HL-60/S4 treated with phorbol 12-myristate 13-acetate at 8.2 ng/mL for 4 days and 3 days (cell line): Measurements from ENCODE around the gene STING1.
"Not testable (repeated sequence)": the region's sequence is repeated elsewhere in the genome, so short reads cannot be mapped to it uniquely, and the experiment has no call there.

Source experiments
- in situ Hi-C: fragments of 300-500 bp; cut with MboI; formaldehyde crosslinking; loops from 2 replicates; pipeline ENCODE4 v1.15.0; 2022; ENCODE audit warnings: low sequenced_read_pairs

The STING1 gene

DNA sequence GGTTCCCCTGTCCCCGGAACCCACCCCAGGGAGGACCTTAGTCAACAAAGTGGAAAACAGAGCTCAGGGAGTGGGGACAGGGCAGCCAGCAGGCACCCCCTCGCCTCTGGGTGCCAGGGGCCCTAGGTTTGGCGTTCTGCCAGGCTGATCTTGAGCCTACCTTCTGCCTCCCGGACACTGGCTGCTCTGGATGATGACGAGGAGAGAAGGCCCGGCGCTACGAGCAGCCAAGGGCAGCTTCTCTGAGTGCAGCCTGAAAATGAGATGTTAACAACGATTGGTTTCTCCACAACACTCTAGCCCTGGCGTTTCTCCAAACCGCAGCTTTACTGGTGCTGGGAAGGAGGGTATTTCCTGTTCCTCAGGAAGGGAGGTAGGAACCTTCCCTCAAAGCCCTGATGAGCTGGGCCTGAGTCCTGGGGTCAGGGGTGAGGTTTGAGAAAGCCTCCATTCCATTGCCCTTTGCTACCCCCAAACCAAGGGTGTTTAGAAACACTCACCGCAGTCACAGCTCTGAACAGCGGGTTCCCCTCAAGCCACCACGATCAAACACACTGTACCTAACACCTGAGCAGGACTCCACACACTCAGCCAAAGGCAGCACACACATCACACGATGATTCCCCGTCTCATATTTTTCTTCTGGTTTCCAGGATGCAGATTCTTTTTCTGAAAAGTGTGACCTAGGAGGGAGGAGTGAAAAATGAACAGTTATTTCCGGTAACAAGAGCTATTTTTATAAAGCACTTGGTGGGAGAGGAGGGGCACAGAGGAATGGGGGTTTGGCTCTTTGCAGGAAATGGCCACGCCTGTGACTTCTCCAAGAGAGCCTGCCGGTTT lies at the start of gene STING1:
STING1 (minus strand) TSS at position 709 of the 840 bp plus-strand sequence. CDS start 1,054 bp downstream, outside the sequence.
- in situ Hi-C loops: no loop called here

DNA sequence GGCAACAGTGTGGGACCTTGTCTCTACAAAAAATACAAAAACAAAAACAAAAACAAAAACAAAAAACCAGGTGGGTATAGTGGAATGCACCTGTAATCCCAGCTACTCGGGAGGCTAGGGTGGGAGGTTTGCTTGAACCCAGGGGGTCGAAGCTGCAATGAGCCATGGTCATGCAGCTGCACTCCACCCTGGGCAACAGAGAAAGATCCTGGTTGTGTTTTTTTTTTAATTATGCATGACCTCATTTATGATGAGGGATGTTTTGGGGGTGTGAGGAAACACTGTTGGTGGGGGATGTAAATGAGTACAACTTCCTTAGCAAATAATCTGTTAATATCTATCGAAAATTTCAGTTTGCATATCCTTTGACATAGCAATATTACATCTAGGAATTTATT lies 49.2 kb upstream of the STING1 start:
- in situ Hi-C loops: no loop called here

DNA sequence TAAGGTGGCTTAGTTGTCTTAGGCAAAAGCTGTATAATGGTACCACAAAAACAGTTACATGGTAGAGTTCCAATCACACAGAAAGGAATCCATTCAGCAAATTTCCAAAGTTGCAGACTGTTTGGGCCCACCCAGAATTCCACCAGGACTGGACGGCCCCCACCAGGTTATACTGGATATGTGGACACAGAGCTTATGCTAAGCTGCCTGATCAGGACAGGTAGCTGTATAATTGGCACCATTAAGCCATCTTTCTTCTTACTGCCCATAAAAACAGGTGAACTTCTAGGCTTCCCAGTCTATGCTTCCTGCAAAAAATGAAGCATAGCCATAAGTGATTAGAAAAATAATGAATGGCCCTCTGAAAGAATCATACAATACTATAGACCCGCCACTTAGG lies 47.5 kb upstream of the STING1 start:
- in situ Hi-C loops: not testable (repeated sequence)

DNA sequence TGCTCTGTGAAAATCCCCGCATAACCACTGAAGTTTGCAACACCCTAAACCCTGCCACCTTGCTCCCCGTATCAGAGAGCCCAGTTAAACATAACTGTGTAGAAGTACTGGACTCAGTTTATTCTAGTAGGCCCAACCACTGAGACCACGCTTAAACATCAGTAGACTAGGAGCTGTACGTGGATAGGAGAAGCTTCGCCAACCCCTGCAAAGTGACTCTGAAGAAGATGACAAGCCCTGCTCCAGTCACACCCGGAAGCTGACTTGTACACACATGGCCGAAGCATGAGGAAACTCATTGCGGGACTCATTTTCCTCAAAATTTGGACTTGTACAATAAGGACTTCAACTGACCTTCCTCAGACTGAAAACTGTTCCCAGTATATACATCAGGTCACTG lies 46.1 kb upstream of the STING1 start:
- in situ Hi-C loops: not testable (repeated sequence)

DNA sequence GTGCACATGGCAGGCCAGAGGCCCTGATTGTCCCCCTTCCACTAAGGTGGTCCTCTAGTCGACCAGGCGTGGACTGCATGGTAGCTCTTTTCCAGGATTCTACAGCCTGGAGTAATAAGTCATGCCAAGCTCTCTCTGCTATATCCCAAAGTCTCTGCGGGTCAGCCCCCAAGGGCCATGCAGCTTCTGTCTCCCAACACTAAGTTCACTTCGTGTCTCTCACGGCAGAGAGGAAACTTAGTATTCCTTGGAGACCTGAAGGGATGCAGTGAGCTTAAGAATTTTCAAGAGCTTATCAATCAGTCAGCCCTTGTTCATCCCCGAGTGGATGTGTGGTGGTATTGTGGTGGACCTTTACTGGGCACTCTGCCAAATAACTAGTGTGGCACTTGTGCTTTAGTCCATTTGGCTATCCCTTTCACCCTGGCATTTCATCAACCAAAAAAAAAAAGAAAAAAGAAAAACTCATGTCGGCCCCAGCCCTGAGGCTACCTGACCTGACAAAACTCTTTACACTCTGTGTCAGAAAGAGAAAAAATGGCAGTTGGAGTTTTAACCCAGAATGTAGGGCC lies 45.4 kb upstream of the STING1 start:
- in situ Hi-C loops: not testable (repeated sequence)

DNA sequence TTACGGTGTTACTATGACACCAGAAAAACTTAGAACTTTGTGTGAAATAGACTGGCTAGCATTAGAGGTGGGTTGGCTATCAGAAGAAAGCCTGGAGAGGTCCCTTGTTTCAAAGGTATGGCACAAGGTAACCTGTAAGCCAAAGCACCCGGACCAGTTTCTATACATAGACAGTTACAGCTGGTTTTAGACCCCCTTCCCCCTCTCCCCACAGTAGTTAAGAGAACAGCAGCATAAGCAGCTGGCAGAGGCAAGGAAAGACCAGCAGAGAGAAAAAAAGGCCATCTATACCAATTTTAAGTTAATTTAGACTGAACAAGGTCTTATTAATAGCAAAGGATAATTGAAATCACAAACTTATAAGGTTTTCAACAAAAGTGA lies 44.5 kb upstream of the STING1 start:
- in situ Hi-C loops: not testable (repeated sequence)

DNA sequence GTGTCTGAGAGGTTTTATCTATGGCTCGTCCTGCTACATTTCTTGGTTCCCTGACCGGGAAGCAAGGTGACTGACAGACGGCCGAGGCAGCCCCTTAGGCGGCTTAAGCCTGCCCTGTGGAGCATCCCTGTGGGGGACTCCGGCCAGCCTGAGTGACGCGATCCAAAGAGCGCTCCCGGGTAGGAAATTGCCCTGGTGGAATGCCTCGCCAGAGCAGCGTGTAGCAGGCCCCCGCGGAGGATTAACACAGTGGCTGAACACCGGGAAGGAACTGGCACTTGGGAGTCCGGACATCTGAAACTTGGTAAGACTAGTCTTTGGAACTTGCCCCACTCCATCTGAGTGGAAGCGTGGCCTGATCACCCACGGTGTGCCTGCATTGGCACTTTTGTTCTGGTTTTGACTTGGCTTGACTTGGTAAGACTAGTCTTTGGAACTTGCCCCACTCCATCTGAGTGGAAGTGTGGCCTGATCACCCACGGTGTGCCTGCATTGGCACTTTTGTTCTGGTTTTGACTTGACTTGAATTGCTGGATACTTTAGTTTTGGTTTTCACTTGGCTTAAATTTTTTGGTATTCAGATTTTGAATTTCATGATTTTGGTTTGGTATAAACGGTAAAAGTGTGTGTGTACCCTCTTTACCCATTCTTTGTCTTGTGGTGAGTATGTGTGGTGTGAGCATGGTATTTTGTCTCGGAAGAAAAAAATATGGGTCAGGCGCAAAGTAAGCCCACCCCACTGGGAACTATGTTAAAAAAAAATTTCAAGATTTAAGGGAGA lies 43.9 kb upstream of the STING1 start:
- in situ Hi-C loops: not testable (repeated sequence)

DNA sequence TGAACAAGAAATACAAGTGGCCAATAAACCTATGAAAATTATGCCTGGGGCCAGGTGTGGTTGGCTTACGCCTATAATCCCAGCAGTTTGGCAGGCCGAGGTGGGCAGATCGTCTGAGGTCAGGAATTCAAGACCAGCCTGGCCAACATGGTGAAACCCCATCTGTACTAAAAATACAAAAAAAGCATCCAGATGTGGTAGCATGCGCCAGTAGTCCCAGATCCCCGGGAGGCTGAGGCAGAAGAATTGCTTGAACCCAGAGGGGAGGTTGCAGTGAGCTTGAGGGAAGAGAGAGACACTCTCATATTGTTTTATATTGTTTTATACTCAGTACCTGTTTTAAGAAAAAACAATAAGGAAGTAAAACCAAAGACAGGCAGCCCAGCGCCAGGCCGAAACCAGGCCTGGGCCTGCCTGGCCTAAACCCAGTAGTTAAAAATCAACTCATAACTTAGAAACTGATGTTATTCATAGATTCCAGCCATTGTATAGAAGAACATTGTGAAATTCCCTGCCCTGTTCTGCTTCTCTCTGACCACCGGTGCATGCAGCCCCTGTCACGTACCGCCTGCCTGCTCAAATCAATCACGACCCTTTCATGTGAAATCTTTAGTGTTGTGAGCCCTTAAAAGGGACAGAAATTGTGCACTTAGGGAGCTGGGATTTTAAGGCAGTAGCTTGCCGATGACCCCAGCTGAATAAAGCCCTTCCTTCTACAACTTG lies 43.2 kb upstream of the STING1 start:
- in situ Hi-C loops: not testable (repeated sequence)

DNA sequence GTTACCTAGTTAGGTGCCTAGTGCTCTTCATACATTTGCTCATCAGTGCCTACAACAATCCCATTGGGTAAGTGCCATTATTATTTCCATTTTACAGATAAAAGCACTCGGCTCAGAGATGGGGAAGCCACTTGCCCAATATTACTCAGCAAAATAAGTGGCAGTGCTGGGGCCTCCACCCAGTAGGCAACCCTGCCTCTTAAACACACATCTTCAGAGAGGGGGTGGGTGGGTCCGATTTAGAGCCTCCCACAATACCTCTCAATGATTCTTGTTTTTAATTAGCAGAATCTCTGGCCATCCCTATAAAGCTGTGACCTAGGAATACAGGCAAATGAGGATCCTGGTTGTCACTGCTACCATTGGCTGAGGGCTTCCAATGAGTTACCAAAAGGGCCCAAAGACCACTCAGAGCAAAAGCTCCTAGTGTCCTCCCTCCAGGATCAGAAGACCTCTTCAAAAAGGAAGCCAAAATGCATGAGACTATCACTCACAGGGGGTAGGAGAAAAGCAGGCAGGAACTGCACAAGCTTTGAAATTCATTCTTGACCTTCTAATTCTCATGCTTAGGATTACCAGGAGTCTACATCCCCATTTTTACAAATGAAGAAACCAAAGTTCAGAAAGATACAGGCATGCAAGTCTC lies 42.5 kb upstream of the STING1 start:
- in situ Hi-C loops: no loop called here

DNA sequence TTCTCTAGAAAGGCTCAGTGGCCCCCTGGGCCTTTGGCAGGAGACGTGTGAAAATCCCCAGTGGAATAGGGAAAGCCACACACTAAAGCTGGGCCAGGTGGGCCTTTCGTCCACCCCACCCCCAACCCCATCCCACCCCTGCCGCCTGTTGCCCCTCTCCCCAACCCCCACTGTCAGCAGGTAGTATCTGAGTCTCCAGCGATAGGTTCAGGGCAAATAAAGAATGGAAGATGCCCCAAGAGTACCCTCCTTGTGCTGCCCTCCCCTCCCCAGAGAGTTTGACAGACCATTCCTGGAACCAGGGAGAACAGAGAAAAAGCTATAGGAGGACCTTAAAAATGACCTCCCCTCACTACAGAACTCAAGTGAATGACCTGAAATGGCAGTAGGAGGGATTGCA lies 41.9 kb upstream of the STING1 start:
- in situ Hi-C loops: no loop called here

DNA sequence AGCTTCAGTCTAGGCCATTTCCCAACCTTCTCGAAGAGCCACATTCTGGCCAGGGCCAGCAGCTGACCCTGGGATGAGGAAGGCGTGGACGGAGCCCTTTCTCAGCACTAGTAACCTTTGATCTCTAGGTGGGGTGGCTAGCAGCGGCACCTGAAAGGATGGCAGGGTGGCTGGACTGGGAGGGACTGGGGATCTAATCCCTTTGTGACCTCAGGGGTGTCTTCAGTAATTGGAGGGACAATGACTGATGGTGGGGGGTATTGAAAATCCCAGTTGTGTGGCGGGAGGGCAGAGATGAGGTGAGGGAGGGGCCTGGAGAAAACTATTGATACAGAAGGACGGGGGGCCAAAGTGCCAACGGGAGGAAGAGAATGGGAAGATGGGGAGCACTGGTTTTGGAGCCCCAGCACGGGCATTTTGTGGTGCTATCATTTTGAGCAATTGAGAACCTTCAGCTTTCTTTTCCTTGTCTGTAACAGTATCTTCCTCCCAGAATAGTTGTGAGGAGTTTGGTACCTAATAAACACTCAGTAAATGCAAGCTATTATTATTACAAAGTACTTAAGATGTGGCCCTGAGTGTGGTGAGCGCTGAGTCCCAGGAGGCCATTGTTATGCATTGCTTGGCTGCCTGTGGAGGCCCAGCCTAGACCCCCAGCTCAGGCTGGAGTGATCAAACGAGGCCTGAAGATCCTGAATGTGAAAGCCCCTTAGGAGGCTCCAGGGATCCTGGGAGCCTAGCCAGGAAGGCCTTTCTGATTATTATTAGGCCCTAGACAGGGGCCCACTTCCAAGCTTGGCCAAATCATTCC lies 41.3 kb upstream of the STING1 start:
- in situ Hi-C loops: no loop called here

DNA sequence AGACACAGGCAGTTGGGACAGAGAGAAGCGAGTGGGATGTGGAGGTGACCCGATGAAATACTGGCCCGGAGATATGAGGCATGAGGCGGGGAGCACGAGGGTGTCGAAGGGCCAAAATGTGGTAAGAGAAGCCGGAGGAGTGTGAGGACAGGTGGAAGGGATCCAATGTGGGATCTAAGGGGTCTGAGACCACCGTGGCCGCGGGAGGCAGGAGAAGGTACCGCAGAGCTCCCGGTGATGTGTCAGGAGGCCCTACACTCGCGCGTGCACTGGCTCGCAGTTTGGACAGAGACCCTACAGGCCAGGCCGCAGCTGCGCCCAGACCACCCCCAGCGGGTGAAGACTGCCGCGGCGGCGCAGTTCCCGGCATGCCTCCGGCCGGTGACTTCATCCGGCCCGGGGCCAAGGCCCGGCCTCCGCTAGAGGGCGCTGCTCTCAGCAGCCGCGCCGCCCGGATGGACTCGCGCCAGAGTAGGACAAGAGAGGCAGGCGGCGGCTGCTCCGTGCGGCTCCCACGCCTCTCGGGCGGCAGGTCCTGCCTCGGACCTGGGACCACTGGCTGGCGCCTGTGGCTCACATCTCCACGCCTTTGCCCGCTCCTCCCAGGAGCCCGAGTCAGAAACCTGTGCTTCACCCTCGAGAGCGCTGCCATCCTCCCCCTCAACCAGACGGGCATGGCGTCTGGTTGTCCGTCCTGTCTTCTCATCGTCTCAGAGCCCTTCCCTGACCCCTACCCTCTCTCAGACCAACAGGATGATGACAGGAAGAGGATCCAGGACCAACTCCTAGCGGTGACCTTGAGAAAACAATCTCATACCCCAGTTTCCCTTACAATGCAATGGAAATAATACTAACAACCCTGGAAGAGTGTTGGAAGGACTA lies 35.4 kb upstream of the STING1 start:
- in situ Hi-C loops: no loop called here

DNA sequence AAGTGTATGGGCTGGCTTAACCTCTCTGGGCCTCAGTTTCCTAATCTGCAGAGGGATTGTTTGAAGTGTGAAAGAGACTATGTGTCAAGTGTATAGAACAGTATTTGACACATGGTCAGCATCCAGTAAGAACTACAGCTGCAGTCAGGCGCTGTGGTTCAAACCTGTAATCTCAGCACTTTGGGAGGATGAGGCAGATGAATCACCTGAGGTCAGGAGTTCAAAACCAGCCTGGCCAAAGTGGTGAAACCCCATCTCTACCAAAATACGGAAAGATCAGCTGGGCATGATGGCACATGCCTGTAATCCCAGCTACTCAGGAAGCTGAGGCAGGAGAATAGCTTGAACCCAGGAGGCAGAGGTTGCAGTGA lies 31.9 kb upstream of the STING1 start:
- in situ Hi-C loops: no loop called here

DNA sequence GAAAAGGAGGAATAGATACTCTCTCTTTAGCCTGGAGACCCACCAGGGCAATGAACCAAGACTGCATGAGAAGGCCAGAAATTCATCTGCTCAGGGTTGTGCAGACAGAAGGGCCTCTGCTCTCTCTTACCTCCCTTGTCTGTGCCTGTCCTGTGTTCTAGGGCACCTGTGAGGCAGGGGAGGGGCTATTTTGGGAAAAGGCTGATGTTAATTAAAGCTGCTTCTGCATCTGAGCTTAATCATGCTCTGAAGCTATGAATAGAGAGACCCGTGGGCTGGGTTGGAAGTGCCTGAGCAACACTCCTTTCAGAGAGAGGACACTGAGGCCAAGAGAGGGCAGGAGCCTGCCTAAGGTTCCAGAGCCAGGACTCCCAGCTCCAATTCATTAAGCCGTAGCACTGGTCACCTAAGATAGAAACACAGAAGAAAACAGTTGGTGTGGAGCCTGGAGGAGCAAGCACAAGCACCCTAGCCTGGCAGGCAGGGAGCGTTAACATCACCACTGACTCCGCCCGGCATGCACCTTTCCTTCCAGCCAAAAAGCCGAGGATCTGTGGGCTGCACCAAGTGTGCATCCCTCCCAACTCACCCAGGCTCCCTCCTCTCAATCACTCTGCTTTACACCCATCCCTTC lies 31.4 kb upstream of the STING1 start:
- in situ Hi-C loops: no loop called here

DNA sequence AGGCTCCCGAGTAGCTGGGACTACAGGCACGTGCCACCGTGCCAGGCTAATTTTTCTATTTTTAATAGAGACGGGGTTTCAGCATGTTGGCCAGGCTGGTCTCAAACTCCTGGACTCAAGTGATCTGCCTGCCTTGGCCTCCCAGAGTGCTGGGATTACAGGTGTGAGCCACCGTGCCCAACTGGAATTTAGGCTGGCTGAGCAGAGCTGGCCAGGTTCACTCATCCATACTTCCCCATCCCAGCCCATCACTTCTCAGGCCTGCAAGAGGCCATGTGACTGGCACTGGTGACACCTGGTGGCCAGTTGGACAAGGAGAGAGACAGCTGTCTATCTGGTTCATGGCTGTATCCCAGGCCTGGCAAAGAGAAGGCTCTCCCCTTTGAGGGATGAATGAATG lies 30.9 kb upstream of the STING1 start:
- in situ Hi-C loops: not testable (repeated sequence)

DNA sequence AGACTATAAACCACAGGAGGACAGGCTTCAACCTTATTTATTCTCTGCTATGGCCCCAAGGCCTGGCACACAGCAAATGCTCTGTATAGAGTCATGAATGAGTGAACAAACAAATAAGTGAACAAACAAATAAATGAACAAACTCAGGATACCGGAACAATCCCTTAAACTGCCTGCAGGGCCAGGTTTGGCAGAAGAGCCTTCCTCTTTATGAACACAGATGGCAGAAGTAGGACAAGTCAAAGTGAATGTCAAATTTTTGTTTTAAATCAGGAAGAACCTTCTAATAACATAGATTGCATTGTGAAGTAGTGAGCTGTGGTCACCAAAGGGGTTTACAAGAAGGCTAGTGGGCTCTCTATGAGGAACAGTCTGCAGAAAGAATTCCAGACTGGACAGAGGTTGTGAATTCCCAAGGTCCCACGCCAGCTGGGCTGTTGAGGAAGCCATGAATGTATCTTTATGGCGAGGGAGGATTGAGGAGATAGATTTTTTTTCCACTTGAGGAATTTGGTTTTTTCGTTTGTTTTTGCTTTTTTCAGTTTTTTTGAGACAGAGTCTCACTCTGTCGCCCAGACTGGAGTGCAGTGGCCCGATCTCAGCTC lies 30.3 kb upstream of the STING1 start:
- in situ Hi-C loops: no loop called here

DNA sequence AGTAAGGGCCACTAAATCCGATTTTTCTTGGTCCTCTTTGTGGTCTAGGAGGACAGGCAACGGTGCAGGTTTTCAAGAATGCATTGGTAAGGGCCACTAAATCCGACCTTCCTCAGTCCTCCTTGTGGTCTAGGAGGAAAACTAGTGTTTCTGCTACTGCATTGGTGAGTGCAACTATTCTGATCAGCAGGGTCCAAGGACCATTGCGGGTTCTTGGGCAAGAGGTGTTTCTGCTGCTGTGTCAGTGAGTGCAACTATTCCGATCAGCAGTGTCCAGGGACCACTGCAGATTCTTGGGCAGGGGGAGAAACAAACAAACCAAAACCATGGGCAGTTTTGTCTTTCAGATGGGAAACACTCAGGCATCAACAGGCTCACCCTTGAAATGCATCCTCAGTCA lies 22.2 kb upstream of the STING1 start:
- in situ Hi-C loops: not testable (repeated sequence)

DNA sequence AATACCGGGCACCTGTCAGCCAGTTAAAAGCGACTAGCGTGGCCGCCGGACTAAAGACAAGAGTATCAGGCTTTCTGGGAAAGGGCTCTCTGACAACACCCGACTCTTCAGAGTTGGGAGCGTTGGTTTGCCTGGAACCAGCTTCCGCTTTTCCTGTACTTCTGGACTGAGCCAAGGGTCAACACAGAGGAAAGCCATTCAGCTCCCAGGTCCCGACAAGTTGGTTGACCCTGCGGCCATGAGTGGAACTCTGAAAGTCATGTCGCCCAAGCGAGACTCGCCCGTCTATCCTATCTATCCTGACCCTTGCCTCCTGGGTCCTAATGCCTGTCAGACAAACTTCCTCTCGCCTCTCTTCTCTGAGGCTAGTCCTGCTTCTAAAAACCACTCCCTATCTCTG lies 21.3 kb upstream of the STING1 start:
- in situ Hi-C loops: not testable (repeated sequence)
